ENCODE data around the gene HSD17B4. TPM values are rescaled to one million over a fixed set of nuclear protein-coding genes. Genes with fewer than 3 reads are reported as not detected.

The HSD17B4 gene
- polyA plus RNA-seq, 6 donors from 2014 or later = 118 to 195 (median 128) TPM

Other genes starting within 250 kb of the HSD17B4 start
- 100 to 1,000 TPM; 224 to 432 (median 315) TPM for gene TNFAIP8, start 96.5 kb upstream of the HSD17B4 start, polyA plus RNA-seq (ENCODE audit: low read depth in 6 of 6)
- not detected for gene FAM170A, start 177.1 kb downstream of the HSD17B4 start, polyA plus RNA-seq (ENCODE audit: low read depth in 6 of 6)

Data from naive B cell (primary cell).